CD4-positive, alpha-beta T cell (primary cell): ENCODE results near the gene RIMS3. TPM values are rescaled to one million over a fixed set of nuclear protein-coding genes. Genes with fewer than 3 reads are reported as not detected.

Source experiments
- ATAC-seq: fragments of 200-7000 bp; cut with Tn5 transposase; one replicate; pipeline ENCODE4 v1.10.0; 2022; ENCODE audit warnings: mild to moderate bottlenecking; ENCODE audit not compliant: poor library complexity
- CTCF ChIA-PET: fragments of 350-600 bp; sonication (Branson Sonifier 250); formaldehyde crosslinking; loops from one replicate; lab custom pipeline; 2021; ENCODE audit warnings: antibody characterized with exemption, inconsistent platforms; lab: Charles Lee
- POLR2A ChIA-PET: fragments of 350-600 bp; sonication (Branson Sonifier 250); formaldehyde crosslinking; loops from one replicate; lab custom pipeline; 2021; ENCODE audit warnings: antibody characterized with exemption, inconsistent platforms; lab: Charles Lee
- DNase-seq, 14 experiments: peaks; one replicate each; pipeline ENCODE4 v3.0.0-alpha.2; 2013 to 2020; ENCODE audit warnings: mixed read lengths in 2 of 14
- H3K27ac ChIP-seq, 2 donors: one replicate each; pipeline versions ENCODE4 v1.5.1 to v1.7.0; 2013; ENCODE audit warnings: low read length in 2 of 2, low read depth in 1 of 2, mild to moderate bottlenecking in 1 of 2
- H3K27me3 ChIP-seq, 2 experiments: 1 replicate in 1 of 2; 2 replicates in 1 of 2; pipeline versions ENCODE4 v1.6.1 to v1.7.0; 2013; ENCODE audit warnings: low read length in 2 of 2, control low read depth in 1 of 2, mild to moderate bottlenecking in 1 of 2, moderate library complexity in 1 of 2; ENCODE audit not compliant: insufficient read depth in 2 of 2, control insufficient read depth in 1 of 2
- H3K36me3 ChIP-seq: one replicate; pipeline ENCODE4 v1.6.1; 2013; ENCODE audit warnings: low read length, control low read depth; ENCODE audit not compliant: insufficient read depth
- H3K4me1 ChIP-seq: one replicate; pipeline ENCODE4 v1.6.1; 2013; ENCODE audit warnings: low read length, control low read depth; ENCODE audit not compliant: insufficient read depth
- H3K4me3 ChIP-seq: one replicate; pipeline ENCODE4 v1.5.1; 2013; ENCODE audit warnings: mild to moderate bottlenecking, low read length, moderate library complexity
- H3K9me3 ChIP-seq, 2 experiments: 1 replicate in 1 of 2; 2 replicates in 1 of 2; pipeline versions ENCODE4 v1.6.1 to v1.7.0; 2013; ENCODE audit warnings: low read length in 2 of 2, mild to moderate bottlenecking in 2 of 2, control low read depth in 1 of 2, moderate library complexity in 1 of 2; ENCODE audit not compliant: control insufficient read depth in 1 of 2, insufficient read depth in 1 of 2
- H3K27ac Mint-ChIP-seq: one replicate; pipeline ENCODE4 v1.8.0; 2020; ENCODE audit warnings: mixed read lengths
- H3K27me3 Mint-ChIP-seq: one replicate; pipeline ENCODE4 v1.8.0; 2021; ENCODE audit warnings: mixed read lengths
- H3K36me3 Mint-ChIP-seq: one replicate; pipeline ENCODE4 v1.8.0; 2021; ENCODE audit warnings: low read depth, mixed read lengths
- H3K4me1 Mint-ChIP-seq: one replicate; pipeline ENCODE4 v1.8.0; 2021; ENCODE audit warnings: low read depth, mixed read lengths
- H3K4me3 Mint-ChIP-seq: one replicate; pipeline ENCODE4 v1.8.0; 2020; ENCODE audit warnings: mild to moderate bottlenecking, mixed read lengths
- H3K9me3 Mint-ChIP-seq: one replicate; pipeline ENCODE4 v1.8.0; 2020; ENCODE audit warnings: mixed read lengths
- intact Hi-C, 2 experiments: fragments of 100-400 bp; cut with DNase I in 1 of 2; cut with micrococcal nuclease in 1 of 2; formaldehyde crosslinking; loops; one replicate each; pipeline versions ENCODE4 v1.15.1 to v1.9.0; 2023 to 2025; cut with DNase I, micrococcal nuclease
- total RNA-seq, 174 experiments: library from RNA in 2 of 174; stranded (reverse) in 2 of 174; gene quantifications; one replicate each; pipeline ENCODE4 v1.2.3 and lab custom pipeline; 2021 to 2026
- TF ChIP-seq, protein P1 (sequence below): fragments of 200-600 bp; IDR thresholded peaks from one replicate; pipeline ENCODE4 v1.8.0; 2022; ENCODE audit warnings: antibody characterized with exemption, mild to moderate bottlenecking

The RIMS3 gene
- total RNA-seq, 2 experiments from 2014 or later = 0.99 to 1.1 TPM

DNA sequence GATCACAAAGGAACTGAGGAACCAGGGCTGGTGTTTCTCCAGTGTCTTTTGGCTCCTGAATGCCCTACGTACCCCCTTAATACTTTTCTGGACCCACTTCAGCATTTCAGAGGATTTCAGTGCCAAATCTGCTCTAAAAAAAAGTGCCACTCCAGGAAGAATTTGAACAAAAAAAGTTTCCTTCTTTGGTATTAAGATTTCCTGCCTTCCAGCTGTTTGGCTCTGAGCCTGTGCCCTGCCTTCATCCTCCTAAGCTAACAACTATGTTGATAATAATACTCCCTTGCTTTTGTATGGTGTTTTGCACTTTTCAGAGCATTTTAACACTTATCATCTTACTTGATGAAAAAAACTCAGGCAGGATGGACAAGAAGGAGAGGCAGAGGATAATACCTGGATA, 11.0 kb upstream of the RIMS3 start:
- H3K4me1 Mint-ChIP-seq = no peaks in the 10 kb centered on the region

DNA sequence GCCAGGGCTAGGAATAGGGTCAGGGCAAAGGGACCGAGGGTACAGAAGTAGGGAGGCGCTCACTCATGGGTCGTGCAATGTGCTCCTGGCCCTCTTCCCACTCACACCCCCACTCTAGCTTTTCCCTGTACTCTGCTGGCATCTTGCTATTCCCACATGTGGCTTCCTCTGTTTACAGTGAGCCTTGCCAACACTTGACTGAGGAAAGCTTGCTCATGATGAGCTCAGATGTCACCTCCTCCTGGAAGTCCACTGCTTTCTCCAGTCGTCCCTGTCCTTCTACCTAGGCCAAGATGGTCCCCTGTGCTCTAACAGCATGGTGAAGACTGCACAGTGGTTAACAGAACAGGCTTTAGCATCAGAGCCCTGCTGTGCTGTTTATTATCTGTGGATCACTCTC, 8.0 kb upstream of the RIMS3 start:
- no peak for DNase-seq
- intact Hi-C loops = no loop called here
- ATAC-seq = no peak
- Histone ChIP-seq H3K4me3 (no peak overlapping the region), H3K27me3 (no peaks in the 10 kb centered on the region), H3K27ac (no peak overlapping the region), H3K9me3 (no peaks in the 10 kb centered on the region), H3K36me3 (no peaks in the 10 kb centered on the region), H3K4me1 (peaks cover 4% of the 10 kb centered on the region)
- CTCF ChIA-PET = no interaction called here
- Mint-ChIP-seq H3K4me3 (no peak overlapping the region), H3K4me1 (peaks cover 5% of the 10 kb centered on the region), H3K9me3 (no peaks in the 10 kb centered on the region), H3K27me3 (peaks cover 3% of the 10 kb centered on the region), H3K36me3 (no peaks in the 10 kb centered on the region), H3K27ac (no peak overlapping the region)
- POLR2A ChIA-PET = interaction anchor here (1.7 kb wide), 1 partner anchor 8 kb away, joined by 3 read pairs; the partner anchor contains the start of gene RIMS3
- TF ChIP-seq, protein P1, sequence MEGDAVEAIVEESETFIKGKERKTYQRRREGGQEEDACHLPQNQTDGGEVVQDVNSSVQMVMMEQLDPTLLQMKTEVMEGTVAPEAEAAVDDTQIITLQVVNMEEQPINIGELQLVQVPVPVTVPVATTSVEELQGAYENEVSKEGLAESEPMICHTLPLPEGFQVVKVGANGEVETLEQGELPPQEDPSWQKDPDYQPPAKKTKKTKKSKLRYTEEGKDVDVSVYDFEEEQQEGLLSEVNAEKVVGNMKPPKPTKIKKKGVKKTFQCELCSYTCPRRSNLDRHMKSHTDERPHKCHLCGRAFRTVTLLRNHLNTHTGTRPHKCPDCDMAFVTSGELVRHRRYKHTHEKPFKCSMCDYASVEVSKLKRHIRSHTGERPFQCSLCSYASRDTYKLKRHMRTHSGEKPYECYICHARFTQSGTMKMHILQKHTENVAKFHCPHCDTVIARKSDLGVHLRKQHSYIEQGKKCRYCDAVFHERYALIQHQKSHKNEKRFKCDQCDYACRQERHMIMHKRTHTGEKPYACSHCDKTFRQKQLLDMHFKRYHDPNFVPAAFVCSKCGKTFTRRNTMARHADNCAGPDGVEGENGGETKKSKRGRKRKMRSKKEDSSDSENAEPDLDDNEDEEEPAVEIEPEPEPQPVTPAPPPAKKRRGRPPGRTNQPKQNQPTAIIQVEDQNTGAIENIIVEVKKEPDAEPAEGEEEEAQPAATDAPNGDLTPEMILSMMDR = no peak

More for the DNA sequence above, 11.0 kb upstream of the RIMS3 start:
- ChIA-PET POLR2A (interaction anchor here (0.9 kb wide), 1 partner anchor 14 kb away, joined by 3 read pairs; no protein-coding TSS in a partner anchor), CTCF (interaction anchor here (0.7 kb wide), 1 partner anchor 20 kb away, joined by 3 read pairs; no protein-coding TSS in a partner anchor)
- Histone ChIP-seq H3K36me3 (no peaks in the 10 kb centered on the region), H3K4me1 (no peaks in the 10 kb centered on the region), H3K27me3 (no peaks in the 10 kb centered on the region), H3K9me3 (no peaks in the 10 kb centered on the region), H3K27ac (no peak overlapping the region), H3K4me3 (no peak overlapping the region)
- Mint-ChIP-seq H3K27ac (no peak overlapping the region), H3K4me3 (no peak overlapping the region), H3K9me3 (no peaks in the 10 kb centered on the region), H3K36me3 (no peaks in the 10 kb centered on the region), H3K27me3 (peaks cover 3% of the 10 kb centered on the region)
- intact Hi-C loops = no loop called here
- TF ChIP-seq, protein P1 = no peak
- ATAC-seq (no peak), DNase-seq (no peak)

DNA sequence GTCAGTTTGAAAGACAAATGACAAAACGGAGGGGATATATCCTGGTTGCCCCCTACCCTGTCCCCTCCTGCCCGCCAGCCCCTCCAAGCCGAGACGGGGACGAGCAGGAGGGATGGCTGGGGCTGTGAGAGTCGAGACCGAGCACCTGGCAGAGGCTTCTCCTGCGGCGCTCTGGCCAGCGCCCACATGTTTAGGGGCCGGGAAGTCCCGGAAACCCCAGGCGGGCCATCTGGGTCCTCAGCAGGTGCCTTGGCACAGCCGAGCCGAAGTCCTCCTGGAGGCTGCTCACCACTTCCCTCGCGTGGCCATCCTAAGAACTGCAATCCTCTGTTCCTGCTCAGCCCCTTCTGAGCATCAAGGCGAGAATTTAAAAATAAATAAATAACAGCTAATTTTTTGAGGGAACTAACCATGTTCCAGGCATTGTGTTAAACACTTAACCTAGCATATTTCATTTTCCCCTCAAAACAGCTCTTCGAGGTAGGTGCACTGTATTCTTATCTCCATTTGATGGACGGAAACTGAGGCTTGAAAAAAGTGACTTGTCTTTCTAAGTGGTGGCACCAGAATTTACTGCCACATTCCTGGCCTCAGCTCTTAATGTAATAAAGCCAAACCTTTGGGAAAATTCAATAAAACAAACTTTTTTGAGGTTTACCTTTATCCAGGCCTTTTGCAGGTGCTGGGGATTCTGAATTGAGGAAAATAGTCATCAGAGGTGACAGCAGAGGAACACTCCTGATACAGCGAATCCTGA, 3.5 kb upstream of the RIMS3 start:
- no peak overlapping the region for H3K27ac ChIP-seq
- Mint-ChIP-seq H3K36me3 (peaks cover 3% of the 10 kb centered on the region), H3K4me3 (peak overlapping the region; percentile 69), H3K27me3 (no peaks in the 10 kb centered on the region), H3K27ac (no peak overlapping the region), H3K9me3 (no peaks in the 10 kb centered on the region), H3K4me1 (peaks cover 20% of the 10 kb centered on the region)
- DNase-seq (peak; percentile 72 to 91 (median 82)), ATAC-seq (peak; percentile 78)
- no peaks in the 10 kb centered on the region for H3K9me3 ChIP-seq
- H3K27me3 ChIP-seq = no peaks in the 10 kb centered on the region
- ChIA-PET CTCF (interaction anchor here (0.5 to 1.4 kb wide), 15 partner anchors 10 to 295 kb away, joined by 3 to 9 read pairs (median 3); partner anchors contain the start of gene NFYC), POLR2A (interaction anchor here (0.6 to 2.3 kb wide), 2 partner anchors 22 to 68 kb away, joined by 3 to 7 read pairs; partner anchors contain the start of gene NFYC)
- H3K4me3 ChIP-seq = peak overlapping the region; percentile 36
- intact Hi-C loops = loop anchor here (1.0 to 10.0 kb wide), 6 partner anchors 57 to 686 kb away; partner anchors contain the start of genes CITED4 (in 1 of the 2) and ZNF684 (in 1 of the 2)
- TF ChIP-seq, protein P1 = peak; percentile 94
- no peaks in the 10 kb centered on the region for H3K36me3 ChIP-seq
- H3K4me1 ChIP-seq = peaks cover 23% of the 10 kb centered on the region
